GM19328 (cell line): Measurements from ENCODE around the gene YY1.
"Not testable (repeated sequence)": the region's sequence is repeated elsewhere in the genome, so short reads cannot be mapped to it uniquely, and the experiment has no call there.

ENCODE experiments used
- ATAC-seq: cut with Tn5 transposase; IDR thresholded peaks from one replicate; pipeline ENCODE4 v1.9.1; 2021; ENCODE audit warnings: mild to moderate bottlenecking, moderate library complexity; ENCODE audit not compliant: unreplicated experiment

Gene YY1

GRCh38 chr14:100238419-100239210 is at the start of gene YY1:
Gene YY1 (plus strand): TSS chr14:100239144. CDS start chr14:100239245, 101 bp downstream.
- ATAC-seq = peak; percentile 70

- ATAC-seq = no peak
Observed at GRCh38 chr14:100190126-100190525, 48.8 kb upstream of the YY1 start.

GRCh38 chr14:100191584-100192249 is 47.2 kb upstream of the YY1 start:
- ATAC-seq = no peak

GRCh38 chr14:100192250-100192671 is 46.7 kb upstream of the YY1 start:
- no peak for ATAC-seq

GRCh38 chr14:100192672-100193416 is 46.1 kb upstream of the YY1 start:
- ATAC-seq = peak; percentile 99

- ATAC-seq = no peak
Observed at GRCh38 chr14:100193417-100194357, 45.3 kb upstream of the YY1 start.

- ATAC-seq = no peak
Observed at GRCh38 chr14:100199240-100199860, 39.6 kb upstream of the YY1 start.

- ATAC-seq = no peak
Observed at GRCh38 chr14:100200311-100200710, 38.6 kb upstream of the YY1 start.

GRCh38 chr14:100201701-100202100 is 37.2 kb upstream of the YY1 start:
- ATAC-seq = no peak

- ATAC-seq = no peak
Observed at GRCh38 chr14:100202712-100203111, 36.2 kb upstream of the YY1 start.

GRCh38 chr14:100203146-100203545 is 35.8 kb upstream of the YY1 start:
- ATAC-seq = no peak

GRCh38 chr14:100203962-100204834 is 34.7 kb upstream of the YY1 start:
- no peak for ATAC-seq

- ATAC-seq = not testable (repeated sequence)
Observed at GRCh38 chr14:100204835-100205167, 34.1 kb upstream of the YY1 start.

GRCh38 chr14:100207588-100207987 is 31.4 kb upstream of the YY1 start:
- ATAC-seq = not testable (repeated sequence)

- ATAC-seq = not testable (repeated sequence)
Observed at GRCh38 chr14:100208136-100208535, 30.8 kb upstream of the YY1 start.

GRCh38 chr14:100211366-100211765 is 27.6 kb upstream of the YY1 start:
- no peak for ATAC-seq

GRCh38 chr14:100211893-100212292 is 27.1 kb upstream of the YY1 start:
- ATAC-seq = no peak

GRCh38 chr14:100212476-100213333 is 26.2 kb upstream of the YY1 start:
- no peak for ATAC-seq
